Activated effector memory CD4-positive, alpha-beta T cell treated with Interleukin-2 at 50 U/mL for 16 hours (primary cell): ENCODE data around the gene MFSD6.
"Not testable (repeated sequence)": the region's sequence is repeated elsewhere in the genome, so short reads cannot be mapped to it uniquely, and the experiment has no call there.

Experiments
- DNase-seq: peaks from one replicate; pipeline ENCODE4 v3.0.0-alpha.2; 2020

Gene MFSD6

DNA sequence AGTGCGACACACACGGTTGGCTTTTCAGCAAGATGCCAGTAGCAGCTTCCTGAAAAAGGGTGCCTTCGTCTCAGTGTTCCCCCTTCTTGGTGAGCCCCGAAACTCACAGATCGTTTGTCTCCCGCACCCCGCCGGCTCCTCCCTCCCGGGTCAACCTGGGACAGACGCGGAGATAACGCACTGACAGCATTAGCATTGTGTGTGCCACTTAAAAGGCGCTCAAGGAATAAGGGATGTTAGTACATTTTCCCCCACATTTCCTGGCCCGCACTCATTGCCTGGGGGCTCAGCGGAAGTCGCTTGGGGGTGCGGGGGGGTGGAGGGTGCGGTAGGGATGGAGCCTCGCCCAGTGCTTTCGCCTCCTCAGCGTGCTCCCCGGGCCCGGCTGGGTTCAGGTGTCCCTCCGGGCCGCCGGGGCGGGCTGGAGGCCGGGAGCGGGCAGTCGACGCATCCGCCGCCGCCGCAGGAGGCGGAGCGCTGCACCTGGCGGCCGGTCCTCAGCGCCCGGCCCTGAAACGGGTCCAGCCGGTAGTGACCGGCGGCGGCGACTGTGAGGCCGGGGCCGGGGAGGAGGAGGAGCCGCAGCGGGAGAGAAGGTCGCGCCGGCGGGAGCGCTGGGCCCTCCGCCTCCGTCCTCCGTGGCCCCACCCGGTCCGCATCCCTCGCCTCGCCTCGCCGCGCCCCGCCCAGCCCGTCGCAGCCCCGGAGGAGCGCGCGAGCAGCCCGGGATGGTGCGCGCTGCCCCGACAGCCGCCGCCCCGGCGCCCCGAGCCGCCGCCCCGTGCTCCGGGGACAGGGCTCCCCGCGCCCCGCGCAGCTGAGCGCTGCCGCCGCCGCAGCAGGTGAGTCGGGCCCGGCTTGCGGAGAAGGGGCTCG is at the start of gene MFSD6:
Gene MFSD6 (plus strand): TSS at position 694 of the 876 bp plus-strand sequence. CDS start 27,675 bp downstream, outside the sequence.
- peak; percentile 51 for DNase-seq

GRCh38 chr2:190358655-190359448 is 49.3 kb upstream of the MFSD6 start:
- not testable (repeated sequence) for DNase-seq

DNA sequence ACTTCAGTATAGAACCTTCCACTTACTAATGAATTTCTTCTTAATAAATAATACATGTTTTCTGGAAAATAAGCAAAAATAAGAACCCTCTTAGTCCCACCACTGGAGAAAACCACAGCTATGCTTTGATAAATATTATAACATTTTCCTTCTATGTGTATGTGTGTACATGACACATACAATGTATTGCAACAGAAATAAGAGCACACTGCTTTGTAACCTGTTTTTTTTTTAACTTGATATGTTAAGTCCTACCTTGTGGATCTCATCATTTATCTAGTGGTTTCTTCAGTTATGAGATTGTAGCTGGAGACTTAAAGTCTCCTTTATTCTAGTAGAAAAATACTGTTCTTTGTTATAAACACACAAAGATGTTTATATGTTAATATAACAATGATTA is 47.6 kb upstream of the MFSD6 start:
- DNase-seq, result no peak

DNA sequence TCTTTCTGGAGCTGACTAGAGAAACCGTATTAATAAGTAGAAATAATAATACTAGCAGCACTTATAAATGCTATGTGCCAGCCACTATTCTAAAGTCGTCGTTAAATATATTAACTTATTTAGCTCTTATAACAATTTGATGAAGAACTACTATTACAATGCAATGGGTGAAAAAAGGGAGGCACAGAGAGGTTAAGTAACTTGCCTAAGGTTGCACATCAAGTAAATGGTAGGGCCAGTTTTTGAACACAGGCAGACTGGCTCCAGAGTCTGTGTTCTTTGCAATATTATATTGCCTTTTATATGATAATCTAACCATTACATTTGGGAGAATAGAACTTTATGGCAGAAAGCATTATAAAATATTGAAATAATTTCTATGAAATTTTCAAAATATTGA is 47.2 kb upstream of the MFSD6 start:
- no peak for DNase-seq

DNA sequence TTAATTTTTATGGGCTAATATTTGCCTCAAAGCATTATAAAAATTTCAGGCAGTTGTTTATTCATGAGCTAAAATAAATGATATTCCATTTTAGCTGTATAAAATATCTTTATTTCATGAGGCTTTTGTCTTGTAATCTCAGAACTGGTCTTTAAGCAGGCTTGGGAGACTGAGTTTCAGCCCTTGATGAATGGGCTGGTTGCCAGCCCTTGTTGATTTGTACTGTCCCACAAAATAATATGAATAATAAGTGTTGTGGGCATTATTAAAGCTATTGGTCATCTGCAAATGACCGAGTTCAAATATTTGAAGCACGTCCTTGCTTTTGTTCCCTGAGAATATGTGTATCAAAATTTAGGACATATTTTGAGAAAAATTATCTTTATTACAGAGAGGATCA is 46.6 kb upstream of the MFSD6 start:
- no peak for DNase-seq

DNA sequence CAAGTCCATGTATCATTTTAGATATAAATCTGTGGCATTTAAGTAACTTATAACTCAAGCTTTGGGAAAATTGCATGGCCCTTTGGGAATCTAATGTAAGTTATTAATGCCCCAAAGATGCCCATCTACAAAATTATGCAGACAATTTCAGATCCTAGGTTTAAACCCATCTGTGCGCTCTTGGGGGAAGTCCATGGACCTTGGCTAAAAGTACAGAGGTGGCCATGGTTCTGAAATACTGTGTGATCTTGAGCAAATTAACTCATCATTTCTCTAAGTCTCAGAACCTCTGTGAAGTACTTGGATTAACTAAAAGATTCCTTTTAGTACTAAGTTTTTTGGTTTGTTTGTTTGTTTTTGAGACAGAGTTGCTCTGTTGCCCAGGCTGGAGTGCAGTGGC is 45.3 kb upstream of the MFSD6 start:
- no peak for DNase-seq

- DNase-seq, result no peak
Observed at GRCh38 chr2:190365499-190366204, 42.5 kb upstream of the MFSD6 start.

GRCh38 chr2:190366248-190366753 is 41.9 kb upstream of the MFSD6 start:
- no peak for DNase-seq

- no peak for DNase-seq
Observed at GRCh38 chr2:190367091-190367490, 41.1 kb upstream of the MFSD6 start.

GRCh38 chr2:190369635-190370034 is 38.5 kb upstream of the MFSD6 start:
- DNase-seq, result no peak

DNA sequence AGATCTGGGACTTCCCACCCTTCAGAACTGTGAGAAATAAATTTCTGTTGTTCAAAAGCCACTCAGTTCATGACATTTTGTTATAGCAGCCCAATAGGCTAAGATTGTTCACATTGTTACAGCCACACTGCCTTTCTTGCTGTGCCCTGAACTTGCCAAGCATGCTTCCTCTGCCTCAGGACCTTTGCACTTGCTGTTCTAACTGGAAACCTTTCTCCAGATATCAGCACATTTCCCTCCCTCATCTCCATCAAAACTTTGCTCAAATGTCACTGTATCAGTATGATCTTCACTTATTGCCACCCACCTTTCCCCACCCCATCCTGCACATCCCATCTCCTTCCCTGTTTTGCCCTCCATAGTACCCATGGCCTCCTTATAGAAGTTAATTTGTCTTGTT is 32.1 kb upstream of the MFSD6 start:
- DNase-seq, result no peak

- DNase-seq, result no peak
Observed at GRCh38 chr2:190376591-190377245, 31.4 kb upstream of the MFSD6 start.

DNA sequence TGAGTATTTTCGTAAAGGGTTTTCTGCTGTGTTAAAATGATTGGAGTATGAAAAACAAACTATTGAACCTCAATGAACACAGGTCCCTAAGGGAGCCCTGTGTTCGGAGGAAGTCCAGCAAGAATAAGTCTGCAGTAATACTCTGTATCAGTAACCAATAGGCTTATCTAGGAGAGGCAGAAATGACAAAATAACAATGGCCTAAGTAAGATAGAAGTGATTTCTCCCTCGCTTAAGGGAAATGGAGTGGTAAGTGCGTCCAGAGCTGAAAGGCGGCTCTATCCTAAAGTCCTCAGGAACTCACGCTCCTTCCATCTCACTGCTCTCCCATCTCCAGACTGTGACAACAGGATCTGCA is 29.3 kb upstream of the MFSD6 start:
- DNase-seq, result no peak

DNA sequence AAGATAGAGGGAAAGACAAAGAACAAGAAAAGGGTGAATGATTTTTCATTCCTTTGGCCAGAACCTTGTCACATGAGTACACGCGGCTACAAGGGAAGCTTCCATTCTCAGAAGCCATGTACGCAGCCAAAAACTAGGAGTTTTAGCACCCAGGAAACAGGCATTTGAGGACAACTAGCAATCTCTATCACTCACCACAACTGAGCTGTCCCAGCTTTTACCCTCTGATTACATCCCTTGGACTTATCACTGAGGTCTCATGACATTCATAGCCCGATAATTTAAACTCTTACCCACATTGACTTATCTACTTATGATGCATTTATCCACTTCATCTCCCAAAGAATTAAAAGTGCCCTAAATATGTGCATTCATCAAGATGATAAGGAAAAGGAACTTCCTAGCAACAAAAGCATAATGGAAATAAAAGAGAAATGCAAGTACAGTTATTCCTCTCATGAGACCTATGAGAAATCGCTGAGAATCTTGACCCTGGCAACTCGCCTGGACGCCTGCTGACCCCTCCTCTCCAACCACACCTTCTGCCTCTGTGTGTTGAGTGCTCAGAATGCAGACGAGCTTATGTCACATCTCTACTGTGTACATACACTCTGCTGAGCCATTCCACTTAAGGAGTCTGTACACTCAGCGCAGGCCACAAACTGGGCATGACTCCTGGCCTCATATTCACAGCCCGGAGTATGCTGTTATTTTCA is 28.7 kb upstream of the MFSD6 start:
- DNase-seq, result no peak

- DNase-seq, result no peak
Observed at GRCh38 chr2:190380962-190381412, 27.2 kb upstream of the MFSD6 start.

DNA sequence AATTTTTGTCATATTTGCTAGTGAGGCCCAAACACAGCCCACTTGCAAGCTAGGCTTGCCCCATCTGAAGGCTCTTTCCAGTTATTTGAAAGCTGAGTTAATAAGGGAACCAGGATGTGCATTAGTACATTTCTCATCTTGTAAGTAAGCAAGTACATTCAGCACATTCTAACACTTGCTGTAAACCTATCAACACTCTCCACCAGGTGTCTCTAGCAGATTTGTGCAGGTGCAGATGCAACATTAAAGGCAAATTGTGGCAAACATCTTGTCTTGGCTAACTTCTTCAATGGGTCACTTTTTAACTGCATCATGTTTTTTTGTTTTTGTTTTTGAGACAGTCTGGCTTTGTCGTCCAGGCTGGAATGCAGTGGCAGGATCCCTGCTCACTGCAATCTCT is 25.3 kb upstream of the MFSD6 start:
- no peak for DNase-seq

- DNase-seq, result no peak
Observed at GRCh38 chr2:190387422-190387821, 20.7 kb upstream of the MFSD6 start.

- DNase-seq, result no peak
Observed at GRCh38 chr2:190396271-190396670, 11.9 kb upstream of the MFSD6 start.

GRCh38 chr2:190402986-190403603 is 5.1 kb upstream of the MFSD6 start:
- DNase-seq, result no peak

- no peak for DNase-seq
Observed at GRCh38 chr2:190404487-190404886, 3.7 kb upstream of the MFSD6 start.

DNA sequence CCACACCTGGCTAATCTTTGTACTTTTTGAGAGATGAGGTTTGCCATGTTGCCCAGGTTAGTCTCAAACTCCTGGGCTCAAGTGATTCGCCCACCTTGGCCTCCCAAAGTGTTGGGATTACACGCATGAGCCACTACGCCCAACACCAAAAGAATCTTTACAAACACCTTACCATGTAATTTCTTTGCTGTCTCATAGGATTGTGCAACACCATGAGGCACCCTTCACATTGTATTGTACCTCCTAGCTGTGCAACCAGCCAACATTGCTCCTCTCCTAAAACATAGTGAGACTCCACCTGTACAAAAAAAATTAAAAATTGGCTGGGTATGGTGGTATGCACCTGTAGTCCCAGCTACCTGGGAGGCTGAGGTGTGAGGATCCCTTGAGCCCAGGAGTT is 3.1 kb upstream of the MFSD6 start:
- no peak for DNase-seq

- no peak for DNase-seq
Observed at GRCh38 chr2:190405995-190406394, 2.2 kb upstream of the MFSD6 start.
